HG03460 (cell line): ENCODE measurements around the gene OR2V1.
A peak's percentile ranks its signal among the peaks of the same experiment; 100 is the strongest.
"Not testable (repeated sequence)": the region's sequence is repeated elsewhere in the genome, so short reads cannot be mapped to it uniquely, and the experiment has no call there.

Experiments
- ATAC-seq: cut with Tn5 transposase; IDR thresholded peaks from one replicate; pipeline ENCODE4 v1.9.1; 2021; ENCODE audit not compliant: unreplicated experiment

OR2V1 gene

DNA sequence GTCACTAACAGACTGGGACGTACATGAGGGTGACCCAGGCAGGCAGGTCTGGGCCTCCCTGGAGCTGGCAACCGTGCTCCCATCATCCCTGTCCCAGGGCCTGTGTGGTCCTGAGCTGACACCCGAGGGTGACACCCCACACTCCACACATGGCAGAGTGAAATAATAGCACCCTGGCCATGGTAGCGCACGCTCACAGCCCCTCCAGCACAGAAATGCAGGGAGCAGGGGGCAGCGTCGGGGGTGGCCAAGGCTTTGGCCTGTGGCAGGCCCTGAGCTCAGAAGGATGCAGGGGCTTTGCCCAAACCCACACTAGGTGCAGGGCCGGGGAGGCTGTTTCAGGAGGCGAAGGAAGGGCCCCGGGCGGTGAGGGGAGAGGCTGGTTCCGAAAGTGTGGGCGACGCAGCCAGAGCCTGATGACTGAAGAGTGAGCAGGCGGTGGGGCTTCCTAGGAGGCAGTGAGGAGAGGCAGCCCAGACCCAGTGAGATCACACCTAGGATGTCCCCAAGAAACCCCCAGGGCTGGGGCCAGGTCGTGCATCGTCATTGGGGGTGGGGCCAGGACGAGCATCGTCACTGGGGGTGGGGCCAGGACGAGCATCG is 29.3 kb upstream of the OR2V1 start:
- ATAC-seq = peak; percentile 43

DNA sequence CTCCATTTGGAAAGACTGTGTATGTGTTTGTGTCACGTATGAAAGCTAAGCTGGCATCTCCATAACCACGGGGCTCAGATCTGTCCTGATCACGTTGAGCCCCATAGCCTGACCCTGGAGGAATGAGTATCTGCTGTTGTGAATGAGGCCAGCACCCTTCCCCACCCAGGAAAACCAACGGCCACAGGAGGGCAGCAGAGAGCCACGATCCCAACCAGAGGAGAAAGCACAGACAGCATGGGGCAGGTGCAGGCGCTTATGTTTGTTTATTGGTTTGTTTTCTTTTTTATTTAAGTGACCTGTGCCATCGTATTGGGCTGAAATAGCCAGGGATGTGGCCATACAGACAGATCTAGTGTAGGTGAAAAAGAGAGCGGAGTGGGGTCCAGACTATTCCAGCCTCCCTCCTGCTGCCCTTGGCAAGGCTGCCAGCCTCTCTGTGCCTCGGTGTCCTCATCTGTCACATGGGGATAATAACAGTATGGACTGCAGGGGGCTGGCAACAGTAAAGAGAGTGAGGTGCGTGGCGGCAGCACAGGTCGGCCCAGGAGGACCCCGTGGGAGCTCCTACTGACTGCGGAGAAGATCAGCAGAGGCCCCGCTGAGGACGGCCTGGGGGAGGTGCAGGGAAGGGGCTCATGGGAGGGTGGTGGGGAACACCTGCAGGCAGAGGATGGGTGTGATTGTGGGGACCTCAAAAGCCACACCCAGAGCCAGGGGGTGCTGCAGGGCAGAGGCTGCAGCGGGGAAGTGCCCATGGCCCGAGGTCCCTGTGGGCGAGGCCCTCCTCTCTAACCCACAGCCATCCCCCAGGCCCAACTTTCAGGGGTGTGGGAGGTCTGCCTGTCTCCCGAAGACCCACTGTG is 28.6 kb upstream of the OR2V1 start:
- ATAC-seq = peak; percentile 73

DNA sequence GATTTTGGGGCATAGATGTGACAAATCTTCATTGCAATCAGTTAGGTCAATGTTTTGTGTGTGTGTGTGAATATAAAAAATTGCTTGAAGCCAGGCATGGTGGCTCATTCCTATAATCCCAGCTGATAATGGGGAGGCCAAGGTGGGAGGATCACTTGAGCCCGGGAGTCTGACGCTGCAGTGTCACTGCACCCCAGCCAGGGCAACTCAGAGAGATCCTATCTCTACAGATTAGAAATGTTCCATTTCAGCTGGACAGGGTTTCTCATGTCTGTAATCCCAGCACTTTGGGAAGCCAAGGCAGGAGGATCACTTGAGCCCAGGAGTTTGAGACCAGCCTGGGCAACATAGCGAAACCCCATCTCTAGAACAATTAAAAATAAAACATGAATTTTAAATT is 27.9 kb upstream of the OR2V1 start:
- ATAC-seq = no peak

DNA sequence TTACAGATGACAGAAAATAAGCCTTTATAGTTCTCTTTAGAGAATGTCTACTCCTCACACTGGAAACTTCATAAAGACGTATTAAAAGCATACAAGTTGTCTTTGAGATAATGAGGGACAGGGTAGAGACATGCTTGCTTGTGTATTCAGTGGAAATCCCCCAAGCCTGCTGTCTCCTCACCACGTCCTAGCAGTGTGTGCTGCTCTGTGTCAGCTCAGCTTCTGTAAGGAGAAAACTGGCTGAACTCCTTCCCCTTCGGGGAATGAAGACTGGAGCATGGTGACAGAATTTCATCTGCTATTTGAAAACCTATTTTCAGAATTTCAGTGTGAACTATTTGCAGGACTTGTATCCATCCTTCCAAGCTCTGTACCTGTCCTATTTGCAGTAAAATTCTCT is 25.8 kb upstream of the OR2V1 start:
- no peak for ATAC-seq

DNA sequence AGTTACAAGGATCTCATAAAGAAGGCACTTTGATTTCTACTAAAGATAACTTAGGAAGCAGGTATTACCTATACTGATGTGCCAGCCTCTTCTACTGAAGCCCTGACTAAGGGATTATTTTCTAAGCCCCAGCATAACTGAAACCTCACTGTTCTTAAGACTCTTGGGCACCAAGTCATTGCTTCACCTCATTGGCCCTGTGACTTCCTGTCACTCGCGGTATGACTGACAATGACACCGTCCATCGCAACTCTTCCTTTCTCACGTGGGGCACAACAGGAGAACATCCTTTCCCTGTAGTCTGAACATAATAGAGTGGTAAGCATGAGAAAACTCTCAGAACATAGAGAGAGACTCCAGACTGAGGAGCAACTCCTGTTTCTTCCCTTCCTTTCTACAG is 22.8 kb upstream of the OR2V1 start:
- ATAC-seq = no peak

DNA sequence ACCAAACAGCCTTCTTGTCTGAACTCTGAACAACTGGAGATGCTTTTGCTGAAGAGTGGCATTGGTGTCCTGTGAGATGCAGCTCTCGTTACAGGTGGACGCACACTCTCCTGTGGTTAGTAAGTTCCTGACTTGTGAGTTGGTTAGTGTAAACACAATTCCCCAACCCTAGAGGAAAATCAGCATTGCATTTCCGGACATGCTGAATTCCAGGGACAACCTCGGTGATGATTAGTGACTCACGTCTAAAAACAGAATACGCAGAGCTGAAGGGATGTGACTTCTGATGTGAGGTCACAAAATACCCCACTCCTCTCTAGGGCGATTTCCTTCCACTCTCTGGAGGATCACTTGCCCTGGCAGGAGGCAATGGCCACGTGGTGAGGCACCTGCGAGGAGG is 21.4 kb upstream of the OR2V1 start:
- no peak for ATAC-seq

DNA sequence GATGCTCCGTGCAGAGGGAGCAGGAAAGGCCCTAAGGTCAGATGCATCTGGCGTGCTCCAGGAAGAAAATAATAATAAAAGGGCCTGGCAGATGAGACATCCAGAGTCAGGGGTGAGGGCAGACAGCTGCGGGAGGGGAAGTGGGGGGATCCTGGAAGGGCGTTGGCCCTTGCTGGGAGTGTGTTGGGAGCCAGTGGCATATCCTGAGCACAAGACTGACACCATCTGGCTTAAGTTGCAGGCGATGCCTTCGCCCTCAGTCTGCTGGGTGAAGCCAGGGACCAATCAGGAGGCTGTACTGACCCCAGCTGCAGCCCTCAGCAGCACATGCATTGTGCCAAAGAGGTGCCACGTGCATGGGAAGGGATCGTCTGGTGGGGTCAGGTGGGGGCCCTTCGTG is 20.2 kb upstream of the OR2V1 start:
- no peak for ATAC-seq

DNA sequence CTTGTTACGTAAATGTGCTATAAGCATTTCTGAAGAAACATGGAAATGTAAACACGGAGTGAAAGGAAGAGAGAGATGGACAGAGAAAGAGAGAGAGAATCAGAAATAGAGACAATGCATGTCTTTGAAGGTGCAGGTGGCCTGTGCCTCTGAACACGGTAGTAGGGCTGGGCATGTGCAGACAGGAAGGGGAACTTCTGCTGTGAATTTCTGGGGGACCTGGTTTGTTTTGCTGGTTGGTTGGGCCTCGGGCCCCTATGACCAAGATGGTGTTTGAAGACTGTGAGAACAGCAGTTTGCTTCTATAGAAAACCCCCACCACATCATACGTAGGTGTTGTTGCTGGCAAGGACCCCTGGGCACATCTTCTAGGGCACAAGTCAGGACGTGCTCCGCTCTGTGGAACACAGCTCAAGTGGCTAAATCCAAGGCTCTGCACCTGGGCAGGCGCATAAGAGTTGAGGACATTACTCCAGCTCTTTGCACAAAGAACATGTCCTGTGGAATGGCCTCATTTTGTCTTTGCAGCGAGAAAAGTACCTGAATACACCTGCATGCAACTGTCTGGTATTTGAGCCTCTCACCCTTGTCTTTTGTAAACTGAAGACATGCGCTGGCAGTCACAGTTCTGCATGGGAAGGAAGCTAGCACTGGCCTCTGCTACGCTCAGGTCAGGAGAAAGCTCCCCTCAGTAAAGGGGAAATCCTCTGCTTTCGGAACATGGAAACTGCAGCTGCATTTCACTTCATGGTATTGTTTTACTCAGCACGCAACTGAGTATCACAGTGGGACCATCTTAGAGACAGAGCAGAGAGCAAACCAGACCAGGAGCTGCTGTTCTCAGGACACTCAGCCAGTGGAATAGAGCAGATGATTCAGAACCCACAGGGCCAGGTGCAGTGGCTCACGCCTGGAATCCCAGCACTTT is 19.1 kb upstream of the OR2V1 start:
- ATAC-seq = no peak

DNA sequence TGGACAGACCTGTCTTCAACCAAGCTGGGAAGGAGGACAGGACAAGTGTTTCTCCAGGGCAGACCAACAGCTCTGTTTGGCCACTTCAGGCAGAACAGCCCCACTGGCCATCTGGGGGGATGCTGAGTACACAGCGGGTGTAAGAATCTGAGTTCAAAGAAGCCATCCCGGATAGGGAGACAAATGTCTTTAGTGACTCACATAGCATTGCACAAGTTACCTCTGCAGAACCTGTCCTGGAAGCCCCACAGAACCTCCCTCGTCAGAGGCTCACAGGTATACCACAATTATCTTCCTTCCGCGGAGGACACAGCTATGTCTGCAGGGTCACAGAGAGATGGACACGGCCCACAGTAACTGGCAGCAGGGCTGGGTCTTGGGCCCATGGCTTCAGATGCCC is 18.4 kb upstream of the OR2V1 start:
- ATAC-seq = no peak

DNA sequence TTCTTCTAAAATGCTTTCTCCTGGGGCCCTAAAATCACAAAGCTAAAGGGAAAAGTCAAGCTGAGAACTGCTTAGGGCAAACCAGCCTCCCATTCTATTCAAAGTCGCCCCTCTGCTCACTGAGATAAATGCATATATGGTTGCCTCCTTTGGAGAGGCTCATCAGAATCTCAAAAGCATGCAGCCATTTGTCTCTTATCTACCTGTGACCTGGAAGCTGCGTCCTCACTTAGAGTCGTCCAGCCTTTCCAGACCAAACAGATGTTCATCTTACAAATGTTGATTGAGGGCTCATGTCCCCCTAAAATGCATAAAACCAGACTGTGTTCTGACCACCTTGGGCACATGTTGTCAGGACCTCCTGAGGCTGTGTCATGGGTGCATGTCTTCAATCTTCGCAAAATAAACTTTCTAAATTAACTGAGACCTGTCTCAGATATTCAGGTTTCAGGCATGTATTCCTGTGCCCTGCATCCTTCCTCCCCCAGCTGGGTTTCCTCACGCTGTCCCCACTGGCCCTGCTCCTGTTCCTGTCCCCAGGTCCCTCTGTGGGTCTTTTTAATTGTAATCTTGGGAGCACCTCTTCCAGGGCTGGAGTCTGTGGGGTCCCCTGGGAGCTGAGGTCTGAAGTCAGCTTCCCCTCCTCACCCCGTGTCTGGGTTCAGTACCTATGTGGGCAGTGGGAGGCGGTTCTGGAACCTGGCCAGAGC is 16.1 kb upstream of the OR2V1 start, which contains the start of gene OR2V2:
Gene OR2V2, plus strand, starts transcription at position 660 of the 710 bp plus-strand sequence. CDS start 7,357 bp downstream, outside the sequence.
- not testable (repeated sequence) for ATAC-seq

DNA sequence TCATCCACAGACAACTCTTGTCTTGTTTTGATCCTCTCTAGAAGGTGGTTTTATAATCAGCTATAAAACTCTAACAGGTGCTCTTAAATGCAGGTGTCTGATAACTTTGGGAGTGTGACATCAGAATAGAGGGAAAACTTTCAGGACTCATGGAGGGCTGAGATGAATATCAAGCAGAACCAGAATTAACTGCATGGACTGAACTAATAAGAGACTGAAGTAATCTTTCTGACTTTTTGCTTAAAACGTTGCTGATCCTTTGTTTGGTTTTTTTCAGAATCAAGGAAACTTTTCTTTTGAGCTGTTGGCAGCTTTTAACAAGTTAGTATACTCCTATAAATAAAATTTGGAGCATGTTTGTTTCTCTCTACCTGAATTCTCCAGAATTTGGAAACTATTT is 14.2 kb upstream of the OR2V1 start:
- no peak for ATAC-seq

DNA sequence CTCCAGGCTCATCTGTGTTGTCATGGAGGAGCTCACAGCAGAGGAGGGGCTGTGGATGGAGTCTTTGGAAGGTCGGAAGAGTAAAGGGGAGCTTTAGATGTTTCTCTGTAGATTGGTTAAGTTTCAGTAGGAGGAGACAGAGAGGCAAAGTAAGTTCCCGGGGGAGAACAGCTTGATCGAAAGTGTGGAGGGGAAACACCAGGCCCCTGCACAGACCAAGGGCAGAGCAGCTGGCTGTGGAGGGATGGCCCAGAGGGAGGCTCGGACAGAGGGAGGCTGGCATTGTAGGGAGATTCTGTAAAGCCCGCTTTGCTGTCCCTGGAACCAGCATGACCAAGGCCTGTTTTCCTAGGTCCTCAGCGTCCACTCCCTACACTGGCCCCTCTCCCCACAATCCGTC is 11.1 kb upstream of the OR2V1 start:
- ATAC-seq = no peak

DNA sequence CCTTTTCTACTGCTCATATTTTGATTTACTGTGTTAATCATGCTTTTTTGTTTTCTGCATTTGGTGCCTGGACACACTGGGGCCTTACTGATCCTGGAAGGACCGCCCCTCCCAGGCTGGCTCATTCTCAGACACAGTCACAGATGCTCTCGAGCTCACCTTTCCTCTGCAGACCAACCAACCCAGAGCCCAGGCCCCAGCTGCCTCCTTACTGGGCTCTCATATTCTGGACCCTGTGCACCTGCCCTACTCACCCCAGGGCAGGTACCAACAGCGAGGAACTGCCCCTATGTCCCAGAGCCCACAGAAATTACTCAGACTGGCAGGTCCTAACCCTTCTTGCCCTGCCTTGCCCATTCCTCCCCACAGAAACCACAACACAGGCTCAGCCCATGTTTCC is 9.8 kb upstream of the OR2V1 start:
- no peak for ATAC-seq

DNA sequence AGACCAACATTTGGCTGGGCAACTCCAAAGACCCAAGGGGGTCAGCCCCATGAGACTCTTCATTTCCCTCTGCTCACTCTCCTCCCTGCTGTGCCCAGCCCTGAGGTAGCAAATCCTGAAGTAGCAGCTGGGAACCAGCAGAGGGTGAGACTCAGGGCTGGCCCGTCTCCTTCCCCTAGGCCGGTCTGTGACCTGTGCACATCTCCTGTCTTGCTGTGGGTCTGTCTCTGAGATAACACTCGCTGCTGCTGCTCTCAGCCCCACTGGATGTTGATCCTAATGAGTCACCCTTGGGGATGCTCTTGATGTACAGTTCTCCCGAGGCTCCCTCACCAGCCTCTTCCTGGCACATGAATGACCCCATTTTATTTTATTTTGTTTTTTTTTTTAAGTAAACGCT is 7.3 kb upstream of the OR2V1 start:
- no peak for ATAC-seq

DNA sequence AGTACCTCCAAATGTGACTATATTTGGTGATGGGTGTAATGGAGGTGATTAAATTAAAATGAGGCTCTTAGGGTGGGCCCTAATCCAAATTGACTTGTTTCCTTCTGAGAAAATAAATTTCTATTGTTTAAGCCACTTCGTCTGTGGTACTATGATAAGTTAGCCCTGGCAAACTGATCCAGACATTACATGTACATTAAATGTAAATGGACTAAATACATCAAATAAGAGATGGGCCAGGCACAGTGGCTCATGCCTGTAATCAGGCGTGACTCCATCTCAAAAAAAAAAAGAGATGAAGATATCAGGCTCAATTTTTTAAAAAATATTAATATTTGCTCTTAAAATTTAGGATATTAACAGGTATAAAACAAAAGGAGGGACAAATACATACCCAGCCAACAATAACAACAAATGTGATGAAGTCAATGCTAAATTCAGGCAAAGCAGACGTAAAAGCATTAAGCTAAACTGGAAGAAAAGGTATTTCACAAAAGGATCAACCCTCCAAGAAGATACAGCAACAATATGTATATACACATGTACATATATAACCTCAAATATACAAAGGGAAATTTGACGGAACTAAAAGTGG is 5.5 kb upstream of the OR2V1 start:
- ATAC-seq = no peak

DNA sequence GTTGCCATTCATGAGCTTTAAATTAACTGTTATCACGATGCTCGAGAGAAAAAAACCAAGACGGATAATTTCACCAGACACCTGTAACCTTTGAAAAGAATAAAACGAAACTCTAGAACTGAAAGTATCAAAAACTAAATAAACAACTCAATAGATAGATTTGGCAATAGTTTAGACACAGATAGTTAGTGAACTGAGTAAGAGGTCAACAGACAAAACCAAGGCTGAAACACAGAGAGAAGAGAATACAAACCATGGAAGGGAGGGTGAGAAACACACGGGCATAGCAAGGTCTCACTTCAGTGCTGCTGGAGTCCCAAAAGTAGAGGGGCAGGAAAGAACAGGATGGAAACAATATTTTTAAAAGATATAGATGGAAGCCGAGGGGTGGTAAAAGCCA is 3.3 kb upstream of the OR2V1 start:
- ATAC-seq = no peak

DNA sequence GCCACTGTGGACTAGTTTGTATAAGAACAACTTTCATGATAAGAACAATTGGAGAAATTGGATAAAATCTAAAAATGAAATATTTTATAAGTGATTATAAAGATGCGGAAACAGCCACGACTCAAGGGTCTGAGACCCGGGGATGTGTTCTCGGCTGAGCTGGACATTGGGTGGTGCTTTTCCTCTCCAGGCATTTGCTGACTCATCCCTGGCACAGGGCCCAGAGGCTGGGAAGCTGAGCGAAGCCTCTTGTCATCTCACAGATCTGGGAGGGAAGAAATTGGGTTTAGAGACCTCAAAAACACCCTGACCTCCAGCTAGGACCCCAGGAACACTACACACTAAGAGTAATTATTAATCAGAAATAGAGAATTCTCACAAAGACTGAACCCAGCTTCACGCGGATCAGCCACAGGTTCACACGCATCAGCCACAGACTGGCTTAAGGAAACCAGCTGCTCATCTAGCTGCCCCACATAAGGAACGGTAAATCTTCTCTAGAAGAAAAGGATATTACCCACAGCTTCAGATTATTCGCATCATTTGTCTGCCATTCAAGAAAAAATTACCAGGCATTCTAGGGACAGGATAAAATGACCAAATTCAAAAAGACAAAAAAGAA is 2.8 kb upstream of the OR2V1 start:
- no peak for ATAC-seq

DNA sequence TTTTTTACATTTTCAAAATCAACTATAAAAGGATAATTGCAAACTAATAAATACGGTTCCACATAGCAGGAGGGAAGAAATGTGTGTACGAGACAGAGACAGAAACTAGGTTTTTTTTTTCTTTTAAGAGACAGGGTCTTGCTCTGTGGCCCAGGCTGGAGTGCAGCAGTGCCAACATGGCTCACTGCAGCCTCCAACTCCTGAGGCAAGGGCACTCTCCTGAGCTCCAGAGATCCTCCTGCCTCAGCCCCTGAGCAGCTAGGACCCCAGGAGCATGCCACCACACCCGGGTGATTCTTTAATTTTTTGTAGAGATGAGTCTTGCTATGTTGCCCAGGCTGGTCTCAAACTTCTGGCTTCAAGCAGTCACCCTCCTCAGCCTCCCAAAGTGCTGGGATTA is 2.1 kb upstream of the OR2V1 start:
- no peak for ATAC-seq

DNA sequence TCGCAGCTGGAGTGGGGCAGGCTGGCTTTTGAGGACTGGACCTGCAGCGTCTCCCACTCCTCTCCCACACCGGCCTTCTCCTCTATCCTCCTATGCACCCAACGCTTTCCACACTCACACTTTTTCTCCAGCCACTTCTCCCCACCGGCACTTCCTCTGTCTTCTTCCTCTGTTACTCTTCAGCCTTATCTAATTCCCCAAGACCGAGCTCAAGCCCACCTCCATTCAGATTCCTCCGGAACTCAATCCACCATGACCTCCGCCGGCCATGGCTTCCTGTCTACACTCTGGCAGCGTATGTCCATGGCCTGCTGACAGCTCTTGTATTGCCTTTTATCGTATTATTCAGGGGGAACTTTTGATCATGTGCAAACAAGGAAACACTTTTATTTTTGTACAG is 545 bp upstream of the OR2V1 start:
- ATAC-seq = no peak

DNA sequence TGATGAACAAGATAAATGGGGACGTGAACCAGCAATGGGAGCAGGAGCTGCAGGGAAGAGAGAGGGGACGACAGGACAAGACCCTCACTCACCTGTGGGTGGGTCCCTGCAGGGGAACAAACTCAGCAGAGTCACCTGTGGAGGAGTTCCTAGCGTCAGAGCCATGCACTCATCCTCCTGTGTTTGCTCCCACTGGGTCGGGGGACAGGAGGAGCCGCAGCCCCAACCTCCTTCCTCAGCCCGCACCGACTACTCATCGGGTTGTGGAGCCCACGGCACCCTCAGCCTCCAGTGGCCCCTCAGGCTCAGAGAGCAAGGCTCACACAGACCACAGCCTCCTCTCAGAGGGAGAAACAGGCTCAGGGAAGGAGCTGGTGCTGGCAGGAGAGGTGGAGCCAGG is 888 bp downstream of the OR2V1 start:
- not testable (repeated sequence) for ATAC-seq
